ENCODE measurements around the gene CBFB.

GRCh38 chr16:67013233-67013822, 15.6 kb upstream of the CBFB start:
- TF ChIP-seq CTCF (IDR thresholded peaks at IDR 0.05; ENCODE audit: borderline replicate concordance, extremely low read depth, low read length, poor library complexity, severe bottlenecking): no peak
- TF ChIP-seq EZH2 (IDR thresholded peaks at IDR 0.05; ENCODE audit: borderline replicate concordance, low read depth, low read length, severe bottlenecking): no peak
